Chondrocyte (in vitro differentiated cells): Measurements from ENCODE around the gene SERPINB5. TPM values are rescaled to one million over a fixed set of nuclear protein-coding genes. Genes with fewer than 3 reads are reported as not detected.

Source experiments
- DNase-seq: peaks from one replicate; pipeline ENCODE4 v3.0.0; 2021; ENCODE audit warnings: mixed read lengths, low spot score
- H3K27ac Mint-ChIP-seq: one replicate; pipeline ENCODE4 v1.8.0; 2021; ENCODE audit warnings: mild to moderate bottlenecking, moderate library complexity, mixed read lengths; ENCODE audit not compliant: unreplicated experiment
- H3K27me3 Mint-ChIP-seq: 2 replicates; pipeline ENCODE4 v1.8.0; 2021; ENCODE audit warnings: low read depth, mixed read lengths
- H3K36me3 Mint-ChIP-seq: 2 replicates; pipeline ENCODE4 v1.8.0; 2021; ENCODE audit warnings: low read depth, mixed read lengths
- H3K4me1 Mint-ChIP-seq: 2 replicates; pipeline ENCODE4 v1.8.0; 2021; ENCODE audit warnings: low read depth, mild to moderate bottlenecking, mixed read lengths
- H3K4me3 Mint-ChIP-seq: one replicate; pipeline ENCODE4 v1.8.0; 2021; ENCODE audit warnings: mild to moderate bottlenecking, moderate library complexity, mixed read lengths; ENCODE audit not compliant: unreplicated experiment
- H3K9me3 Mint-ChIP-seq: 2 replicates; pipeline ENCODE4 v1.8.0; 2021; ENCODE audit warnings: low read depth, mixed read lengths
- CTCF ChIP-seq: fragments of 200-600 bp; sonication (generic); IDR thresholded peaks from 2 replicates; pipeline ENCODE4 v1.5.0; 2021; ENCODE audit warnings: antibody characterized with exemption, mild to moderate bottlenecking, moderate library complexity
- long read RNA-seq: library from polyadenylated mRNA; stranded (forward); transcript quantifications from one replicate; pipeline ENCODE4 v2.0.0, GENCODE V29; 2021
- total RNA-seq: library from RNA; stranded (reverse); gene quantifications from 3 replicates; pipeline ENCODE4 v1.2.1, GENCODE V29; 2021

The SERPINB5 gene, protein sequence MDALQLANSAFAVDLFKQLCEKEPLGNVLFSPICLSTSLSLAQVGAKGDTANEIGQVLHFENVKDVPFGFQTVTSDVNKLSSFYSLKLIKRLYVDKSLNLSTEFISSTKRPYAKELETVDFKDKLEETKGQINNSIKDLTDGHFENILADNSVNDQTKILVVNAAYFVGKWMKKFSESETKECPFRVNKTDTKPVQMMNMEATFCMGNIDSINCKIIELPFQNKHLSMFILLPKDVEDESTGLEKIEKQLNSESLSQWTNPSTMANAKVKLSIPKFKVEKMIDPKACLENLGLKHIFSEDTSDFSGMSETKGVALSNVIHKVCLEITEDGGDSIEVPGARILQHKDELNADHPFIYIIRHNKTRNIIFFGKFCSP
- 0.24 TPM in 1 of 3 replicates, not detected in the others for total RNA-seq
- long read RNA-seq, result 0 reads

GRCh38 chr18:63476668-63477067 is at the start of gene SERPINB5:
Gene SERPINB5, plus strand, starts transcription at chr18:63476958. Its CDS starts 7,471 bp downstream, at chr18:63484429.
- H3K4me1 Mint-ChIP-seq, result peaks cover 16% of the 10 kb centered on the region

GRCh38 chr18:63427558-63427957 is 49.2 kb upstream of the SERPINB5 start:
- no peaks in the 10 kb centered on the region for H3K36me3 Mint-ChIP-seq
- no peak for TF ChIP-seq CTCF
- no peak for DNase-seq
- peaks cover 9% of the 10 kb centered on the region for H3K4me1 Mint-ChIP-seq
- H3K27ac Mint-ChIP-seq, result no peak overlapping the region
- H3K4me3 Mint-ChIP-seq, result no peak overlapping the region
- no peaks in the 10 kb centered on the region for H3K9me3 Mint-ChIP-seq
- H3K27me3 Mint-ChIP-seq, result peaks cover 16% of the 10 kb centered on the region

More at GRCh38 chr18:63476668-63477067, at the start of gene SERPINB5:
- H3K27me3 Mint-ChIP-seq, result peaks cover 5% of the 10 kb centered on the region
- no peak for TF ChIP-seq CTCF
- no peaks in the 10 kb centered on the region for H3K9me3 Mint-ChIP-seq
- no peak within 1 kb of the TSS for H3K27ac Mint-ChIP-seq
- no peaks in the 10 kb centered on the region for H3K36me3 Mint-ChIP-seq
- DNase-seq, result no peak
- H3K4me3 Mint-ChIP-seq, result no peak within 1 kb of the TSS

DNA sequence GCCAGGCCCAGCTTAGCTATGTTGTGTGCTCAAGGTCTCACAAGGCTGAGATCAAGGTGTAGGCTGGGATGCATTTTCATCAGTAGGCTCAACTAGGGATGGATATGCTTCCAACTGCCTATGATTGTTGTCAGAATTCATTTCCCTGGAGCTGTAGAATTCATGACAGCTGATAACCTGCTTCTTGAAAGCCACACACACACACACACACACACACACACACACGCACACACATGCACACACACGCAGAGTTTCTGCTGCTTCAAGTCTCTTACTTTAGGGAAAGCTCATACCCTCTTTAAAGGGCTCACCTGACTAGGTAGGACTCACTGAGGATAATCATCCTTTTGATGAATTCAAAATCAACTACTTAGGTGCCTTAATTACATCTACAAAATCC is 46.2 kb upstream of the SERPINB5 start:
- Mint-ChIP-seq H3K4me1 (no peaks in the 10 kb centered on the region), H3K27me3 (peaks cover 22% of the 10 kb centered on the region), H3K27ac (no peak overlapping the region), H3K9me3 (no peaks in the 10 kb centered on the region), H3K36me3 (no peaks in the 10 kb centered on the region), H3K4me3 (no peak overlapping the region)
- TF ChIP-seq CTCF, result no peak
- DNase-seq, result no peak

GRCh38 chr18:63431180-63431579 is 45.6 kb upstream of the SERPINB5 start:
- no peak overlapping the region for H3K27ac Mint-ChIP-seq
- H3K27me3 Mint-ChIP-seq, result peaks cover 23% of the 10 kb centered on the region
- no peak overlapping the region for H3K4me3 Mint-ChIP-seq
- TF ChIP-seq CTCF, result no peak
- no peak for DNase-seq
- H3K9me3 Mint-ChIP-seq, result no peaks in the 10 kb centered on the region
- H3K36me3 Mint-ChIP-seq, result no peaks in the 10 kb centered on the region
- no peaks in the 10 kb centered on the region for H3K4me1 Mint-ChIP-seq

DNA sequence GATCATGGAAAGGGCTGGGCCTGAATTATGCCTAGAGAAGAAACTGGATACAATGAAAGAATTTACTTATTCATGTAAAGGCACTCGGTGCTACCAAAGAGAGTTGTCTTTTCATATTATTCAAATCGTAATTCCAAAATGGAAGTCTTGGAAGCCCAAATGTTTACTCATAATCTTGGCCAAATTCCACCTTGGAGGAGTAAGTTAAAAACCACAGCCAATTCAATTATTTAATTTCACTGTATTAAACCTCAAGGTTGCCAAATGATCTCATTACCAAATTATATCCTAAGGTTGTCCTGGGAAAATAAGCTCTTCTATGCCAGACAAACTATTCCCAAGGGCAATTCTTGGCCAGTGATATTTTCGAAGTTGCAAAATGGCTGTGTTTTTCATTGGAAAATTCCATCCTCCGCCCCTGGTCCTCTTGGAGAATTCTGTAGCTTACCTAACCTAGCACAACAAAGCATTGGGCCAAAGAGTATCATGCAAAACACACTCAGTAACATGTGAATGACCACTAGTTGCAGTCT is 43.4 kb upstream of the SERPINB5 start:
- no peak overlapping the region for H3K27ac Mint-ChIP-seq
- H3K27me3 Mint-ChIP-seq, result peaks cover 23% of the 10 kb centered on the region
- no peak for TF ChIP-seq CTCF
- no peaks in the 10 kb centered on the region for H3K9me3 Mint-ChIP-seq
- DNase-seq, result no peak
- H3K36me3 Mint-ChIP-seq, result no peaks in the 10 kb centered on the region
- peaks cover 4% of the 10 kb centered on the region for H3K4me1 Mint-ChIP-seq
- H3K4me3 Mint-ChIP-seq, result no peak overlapping the region
